ENCODE measurements around the gene PDE4DIP.
"Not testable (repeated sequence)": the region's sequence is repeated elsewhere in the genome, so short reads cannot be mapped to it uniquely, and the experiment has no call there.

PDE4DIP gene

GRCh38 chr1:148874408-148875388 lies 30.5 kb downstream of the PDE4DIP start:
- not testable (repeated sequence) for DNase-seq (ENCODE audit: low spot score)

DNA sequence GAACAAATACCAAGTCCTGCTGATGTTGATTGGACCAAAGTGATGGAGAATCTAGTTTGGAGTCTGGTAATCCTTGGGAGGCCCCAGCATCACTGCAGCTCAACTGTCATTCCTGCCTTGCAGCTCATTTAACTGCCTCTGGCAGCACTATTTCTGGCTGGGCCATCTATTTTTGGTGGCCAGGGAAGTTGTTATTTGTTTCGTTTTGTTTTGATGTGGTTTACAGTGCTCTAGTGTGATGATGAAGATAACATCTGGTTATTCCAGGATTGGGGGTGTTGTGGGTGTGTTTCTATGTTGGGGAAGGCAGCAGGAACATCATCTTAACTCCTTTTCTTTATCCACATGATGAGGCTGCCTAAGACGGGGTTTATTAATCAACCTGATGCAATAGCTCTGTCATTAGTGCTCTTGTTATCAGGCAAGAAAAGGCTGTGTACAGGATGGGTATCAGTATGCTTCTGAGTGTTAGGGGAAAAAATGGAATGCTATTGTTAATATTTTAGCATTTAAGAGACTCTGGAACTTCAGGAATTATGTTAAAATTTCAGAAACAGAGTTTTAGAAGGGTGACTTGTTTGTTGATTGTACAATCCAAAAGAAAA lies 35.7 kb downstream of the PDE4DIP start:
- DNase-seq (ENCODE audit: low spot score) = not testable (repeated sequence)

DNA sequence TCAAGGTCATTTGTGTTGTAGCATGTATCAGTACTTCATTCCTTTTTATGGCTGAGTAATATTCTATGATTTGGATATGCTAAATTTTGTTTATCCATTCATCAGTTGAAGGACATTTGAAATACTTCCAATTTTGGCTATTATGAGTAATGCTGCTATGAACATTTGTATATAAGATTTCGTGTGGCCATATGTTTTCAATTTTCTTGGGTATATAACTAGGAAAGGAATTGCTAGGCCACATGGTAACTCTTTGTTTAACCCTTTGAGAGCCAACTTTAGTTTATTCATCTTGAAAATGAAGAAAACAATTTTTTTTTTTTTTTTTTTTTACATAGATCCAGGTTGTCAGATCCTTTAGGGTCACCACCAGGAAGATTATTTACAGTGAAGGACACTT lies 37.0 kb downstream of the PDE4DIP start:
- DNase-seq (ENCODE audit: low spot score) = not testable (repeated sequence)

- DNase-seq (ENCODE audit: low spot score) = not testable (repeated sequence)
Measured at GRCh38 chr1:148885219-148885618, 41.0 kb downstream of the PDE4DIP start.

DNA sequence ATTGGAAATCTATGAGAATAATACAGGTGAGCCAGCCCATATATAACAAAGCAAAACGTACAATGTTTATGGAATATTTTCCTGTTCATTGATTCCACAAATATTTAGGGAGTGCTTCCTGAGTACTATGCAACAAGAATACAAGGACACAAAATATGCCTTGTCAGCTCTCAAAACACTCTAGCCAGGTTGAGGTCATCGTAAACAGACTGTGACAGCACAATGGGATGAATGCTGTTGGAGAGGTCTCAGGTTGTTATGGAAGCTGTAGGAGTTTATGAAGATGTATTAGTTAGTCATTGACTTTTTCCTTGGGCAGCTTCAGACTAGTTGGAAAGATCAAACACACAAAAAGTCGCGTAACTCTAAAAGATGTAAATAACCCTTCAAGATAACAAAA lies 42.1 kb downstream of the PDE4DIP start:
- not testable (repeated sequence) for DNase-seq (ENCODE audit: low spot score)

DNA sequence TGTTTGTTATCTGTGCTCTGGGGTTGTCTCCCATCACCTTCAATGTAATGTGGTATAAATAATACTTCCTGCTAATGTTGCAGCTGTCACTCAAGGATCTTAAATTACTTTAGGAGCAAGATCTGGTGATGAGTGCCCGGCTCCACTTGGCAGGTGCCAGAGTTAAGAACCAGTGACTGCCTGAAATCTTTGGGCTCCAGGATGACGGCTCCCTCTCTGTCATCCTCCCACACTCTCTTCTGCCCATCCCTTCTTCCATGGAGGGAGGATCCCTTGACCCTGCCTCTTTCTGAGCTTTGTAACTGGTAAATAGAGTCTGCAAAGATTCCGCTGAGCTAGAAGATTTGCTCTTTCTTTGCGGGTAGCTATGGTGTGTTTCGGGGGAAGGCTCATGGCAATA lies 44.4 kb downstream of the PDE4DIP start:
- not testable (repeated sequence) for DNase-seq (ENCODE audit: low spot score)

- not testable (repeated sequence) for DNase-seq (ENCODE audit: low spot score)
Measured at GRCh38 chr1:148889267-148890074, 45.2 kb downstream of the PDE4DIP start.

- DNase-seq (ENCODE audit: low spot score) = not testable (repeated sequence)
Measured at GRCh38 chr1:148890075-148890568, 45.9 kb downstream of the PDE4DIP start.

DNA sequence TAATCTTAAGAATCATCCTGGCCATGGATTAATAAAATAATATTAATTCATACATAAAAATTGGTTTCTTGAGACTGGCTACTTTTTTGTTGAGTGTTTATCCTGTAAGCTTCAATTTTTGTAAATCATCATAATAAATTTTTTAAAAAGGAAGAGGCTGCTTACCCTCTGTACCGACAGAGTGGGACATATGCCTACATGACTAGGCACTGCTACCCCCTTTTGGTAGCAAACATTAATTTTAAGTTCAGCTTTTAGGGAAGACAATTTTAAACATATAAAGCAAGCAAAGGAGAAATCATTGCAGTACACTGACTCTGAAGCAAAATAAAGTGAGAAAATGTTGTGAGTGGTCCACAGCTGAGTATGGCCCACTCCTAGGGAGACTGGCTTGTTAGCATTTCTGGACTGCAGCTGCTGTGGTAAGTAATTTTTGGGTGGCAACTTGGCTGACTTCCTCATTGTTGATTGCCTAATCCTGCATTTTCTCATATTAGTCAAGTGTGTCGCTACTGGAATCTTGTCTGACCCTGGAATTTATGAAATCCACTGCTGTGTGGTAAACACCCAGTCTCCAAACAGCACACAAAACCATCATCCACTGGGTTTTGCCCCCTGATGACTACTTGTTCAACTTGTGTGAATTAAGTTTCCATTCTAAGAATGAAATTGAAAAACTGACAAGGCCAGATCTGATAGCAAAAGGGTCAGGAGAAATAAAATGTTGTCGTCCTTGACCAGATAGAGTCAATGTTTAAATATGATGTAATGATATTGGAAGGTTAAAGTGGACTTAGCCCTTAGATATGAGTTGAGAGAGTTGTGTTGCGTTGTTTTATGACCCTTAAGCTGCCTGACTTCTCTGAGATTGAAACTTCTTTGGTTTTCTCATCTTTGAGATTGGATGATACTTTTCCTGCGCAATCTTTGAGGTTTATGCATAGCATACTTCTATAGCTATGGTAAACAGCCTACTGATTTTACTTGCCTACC lies 50.4 kb downstream of the PDE4DIP start:
- DNase-seq (ENCODE audit: low spot score) = not testable (repeated sequence)

GRCh38 chr1:148900026-148900425 lies 55.8 kb downstream of the PDE4DIP start:
- not testable (repeated sequence) for DNase-seq (ENCODE audit: low spot score)

- DNase-seq (ENCODE audit: low spot score) = not testable (repeated sequence)
Measured at GRCh38 chr1:148900691-148901090, 56.5 kb downstream of the PDE4DIP start.

DNA sequence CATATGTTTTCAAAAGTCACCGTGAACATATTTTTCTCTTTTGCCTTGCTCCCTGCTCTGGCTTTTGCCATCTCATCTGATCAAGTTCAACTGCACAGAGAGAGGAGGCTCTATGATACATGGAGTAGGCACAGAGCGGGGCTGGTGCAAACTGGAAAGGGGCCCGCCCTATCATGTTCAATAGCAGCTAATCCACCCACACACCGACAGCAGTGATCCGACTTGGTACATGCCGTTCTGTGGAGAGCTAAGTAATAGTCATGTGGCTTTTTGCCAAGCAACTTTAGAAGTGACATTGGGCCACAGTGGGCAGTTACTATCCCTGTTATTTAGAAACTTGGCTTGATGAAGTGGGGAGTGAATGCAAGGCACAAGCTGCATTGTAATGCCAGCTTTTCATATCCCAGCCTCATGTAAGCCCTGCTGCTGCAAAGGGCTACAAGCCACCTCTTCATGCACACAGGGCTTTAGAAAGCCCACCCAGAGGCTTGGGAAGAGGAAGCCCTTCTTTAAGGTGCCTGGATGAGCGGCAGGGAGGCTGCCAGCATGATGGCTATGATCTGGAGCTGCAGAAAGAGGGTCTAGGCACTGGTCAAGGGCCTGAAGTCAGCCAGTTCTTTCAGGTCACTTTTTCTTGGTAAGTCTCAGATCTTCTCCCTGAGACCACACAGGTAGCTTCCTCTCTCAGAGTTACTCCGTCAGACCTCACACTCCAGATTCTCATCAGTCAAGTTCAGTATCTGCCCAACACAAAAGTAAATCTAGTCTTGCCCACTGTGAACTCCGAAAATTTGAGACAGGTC lies 57.1 kb downstream of the PDE4DIP start:
- DNase-seq (ENCODE audit: low spot score) = not testable (repeated sequence)

- DNase-seq (ENCODE audit: low spot score) = not testable (repeated sequence)
Measured at GRCh38 chr1:148901953-148902341, 57.7 kb downstream of the PDE4DIP start.

- DNase-seq (ENCODE audit: low spot score) = not testable (repeated sequence)
Measured at GRCh38 chr1:148909219-148909826, 65.1 kb downstream of the PDE4DIP start.

GRCh38 chr1:148911303-148911928 lies 67.2 kb downstream of the PDE4DIP start:
- DNase-seq (ENCODE audit: low spot score) = not testable (repeated sequence)

DNA sequence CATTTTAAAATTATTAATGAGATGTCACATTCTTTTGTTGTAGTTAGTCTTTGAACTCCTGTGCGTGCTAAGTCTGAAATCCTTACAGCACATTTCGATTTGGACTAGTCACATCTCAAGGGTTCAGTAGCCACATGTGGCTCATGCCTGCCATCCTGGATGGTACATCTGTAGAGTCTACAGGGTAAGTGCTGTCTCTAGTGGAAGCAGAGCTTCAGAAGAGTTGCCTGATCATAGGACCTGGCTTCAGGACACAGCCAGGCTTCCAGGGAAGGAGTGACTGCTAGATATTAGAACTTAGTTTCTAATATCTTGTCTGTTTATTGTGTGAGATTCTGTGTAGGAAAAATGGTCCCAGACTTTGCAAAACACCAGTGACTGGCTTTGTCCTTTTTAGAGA lies 72.0 kb downstream of the PDE4DIP start:
- not testable (repeated sequence) for DNase-seq (ENCODE audit: low spot score)

DNA sequence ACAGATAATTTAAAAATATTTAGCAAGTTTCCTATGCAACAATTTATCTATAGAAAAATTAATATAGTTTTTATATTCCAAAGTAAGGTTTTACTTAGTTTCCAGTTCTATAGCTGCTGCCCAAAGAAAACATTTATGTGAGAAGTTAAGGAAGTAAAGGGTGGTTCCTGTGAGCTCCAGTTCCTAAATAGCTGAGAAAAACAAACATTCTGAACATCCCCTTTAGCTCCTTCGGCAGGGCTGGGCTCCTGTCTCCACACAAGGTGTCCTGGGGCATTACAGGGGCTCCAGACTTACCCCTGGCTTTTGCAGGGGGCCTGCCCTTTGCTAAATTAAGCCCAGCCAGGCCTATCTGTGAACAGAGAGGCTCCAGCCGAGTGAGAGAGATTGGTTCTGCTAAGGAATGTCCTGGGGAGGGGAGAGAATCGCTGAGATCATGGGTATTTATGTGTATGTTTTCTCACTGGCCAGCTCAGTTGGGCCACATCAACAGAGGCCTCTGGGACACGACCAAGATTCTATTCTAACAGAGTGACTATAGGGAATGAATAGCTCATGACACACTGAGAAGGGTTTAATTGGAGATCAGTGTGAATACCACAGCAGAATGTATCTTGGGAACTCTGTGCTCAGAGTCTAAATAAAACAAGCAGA lies 72.6 kb downstream of the PDE4DIP start:
- DNase-seq (ENCODE audit: low spot score) = not testable (repeated sequence)

DNA sequence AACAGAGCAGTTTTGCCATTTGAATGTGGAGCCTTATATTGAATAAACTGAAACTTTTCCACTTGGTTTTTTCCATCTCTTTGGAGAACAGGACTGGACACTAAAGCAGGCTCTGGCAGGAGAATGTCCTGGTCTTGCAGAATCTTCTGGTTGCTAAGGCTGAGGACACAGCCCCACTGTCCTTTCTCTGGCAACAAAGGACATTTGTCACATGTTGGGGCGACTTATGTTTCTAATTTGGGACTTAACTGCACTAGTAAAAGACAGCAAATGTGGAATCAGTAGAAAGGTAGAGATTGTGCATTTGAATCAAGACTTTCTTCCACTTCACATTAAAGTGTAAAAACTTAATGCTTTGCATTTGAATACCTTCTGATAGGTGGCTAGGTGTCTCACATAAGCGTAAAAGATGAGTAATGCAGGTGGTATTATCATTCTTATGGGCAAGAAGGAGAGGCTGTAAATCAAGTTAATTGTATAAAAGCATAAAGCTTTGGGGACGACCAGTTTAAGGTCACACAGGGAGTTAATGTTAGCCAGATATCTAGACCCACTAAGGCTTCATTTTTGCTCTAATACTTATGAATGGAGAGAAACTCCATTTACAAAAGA lies 74.7 kb downstream of the PDE4DIP start:
- not testable (repeated sequence) for DNase-seq (ENCODE audit: low spot score)
